Germinal center (tissue), 1 donor: ENCODE results near the gene LPCAT1.
"Not testable (repeated sequence)": the region's sequence is repeated elsewhere in the genome, so short reads cannot be mapped to it uniquely, and the experiment has no call there.

Source experiments
- DNase-seq: peaks from one replicate; pipeline ENCODE4 v3.0.0; 2012; ENCODE audit warnings: mixed read lengths, low spot score

LPCAT1 gene

GRCh38 chr5:1478271-1479035 is 45.3 kb downstream of the LPCAT1 start:
- DNase-seq = no peak

- DNase-seq = no peak
Observed at GRCh38 chr5:1477341-1477740, 46.4 kb downstream of the LPCAT1 start.

GRCh38 chr5:1476967-1477310 is 46.8 kb downstream of the LPCAT1 start:
- DNase-seq = no peak

- DNase-seq = no peak
Observed at GRCh38 chr5:1476181-1476966, 47.4 kb downstream of the LPCAT1 start.

- not testable (repeated sequence) for DNase-seq
Observed at GRCh38 chr5:1475544-1475900, 48.2 kb downstream of the LPCAT1 start.

GRCh38 chr5:1474866-1475543 is 48.8 kb downstream of the LPCAT1 start:
- DNase-seq = no peak

GRCh38 chr5:1474183-1474839 is 49.4 kb downstream of the LPCAT1 start:
- DNase-seq = no peak

- DNase-seq = no peak
Observed at GRCh38 chr5:1473746-1474145, 50.0 kb downstream of the LPCAT1 start.

- no peak for DNase-seq
Observed at GRCh38 chr5:1472964-1473628, 50.7 kb downstream of the LPCAT1 start.

- no peak for DNase-seq
Observed at GRCh38 chr5:1471997-1472963, 51.5 kb downstream of the LPCAT1 start.

- no peak for DNase-seq
Observed at GRCh38 chr5:1471240-1471853, 52.4 kb downstream of the LPCAT1 start.

GRCh38 chr5:1470762-1471211 is 53.0 kb downstream of the LPCAT1 start:
- DNase-seq = no peak

GRCh38 chr5:1468629-1469527 is 54.9 kb downstream of the LPCAT1 start:
- DNase-seq = no peak

GRCh38 chr5:1468247-1468612 is 55.5 kb downstream of the LPCAT1 start:
- no peak for DNase-seq

- DNase-seq = no peak
Observed at GRCh38 chr5:1467341-1468246, 56.2 kb downstream of the LPCAT1 start.

- no peak for DNase-seq
Observed at GRCh38 chr5:1466631-1467265, 57.0 kb downstream of the LPCAT1 start.

- no peak for DNase-seq
Observed at GRCh38 chr5:1465966-1466471, 57.7 kb downstream of the LPCAT1 start.
